HCT116 (cell line): ENCODE measurements around the gene CSF2RB. TPM values are rescaled to one million over a fixed set of nuclear protein-coding genes. Genes with fewer than 3 reads are reported as not detected.
A peak's percentile ranks its signal among the peaks of the same experiment; 100 is the strongest.

Experiments
- ATAC-seq: fragments of 200-7000 bp; cut with Tn5 transposase; 2 replicates; pipeline ENCODE4 v1.9.1; 2020; ENCODE audit warnings: mild to moderate bottlenecking, moderate library complexity
- BruUV-seq: library from RNA; stranded (reverse); fragments of 400-500 nt; replicated peaks from 2 replicates; lab custom pipeline; 2021; lab: Mats Ljungman, UMichigan
- CTCF ChIA-PET: fragments of 300-600 bp; sonication (Branson Sonifier 250); formaldehyde crosslinking; loops from one replicate; lab custom pipeline; 2021; ENCODE audit warnings: antibody characterized with exemption; lab: Charles Lee
- POLR2A ChIA-PET: fragments of 300-600, 350-600 bp; sonication (Branson Sonifier 250); formaldehyde crosslinking; loops from one replicate; lab custom pipeline; 2021; ENCODE audit warnings: antibody characterized with exemption; lab: Charles Lee
- RAD21 ChIA-PET, 2 experiments: fragments of 300-600 bp; sonication (Branson Sonifier 250); formaldehyde crosslinking; loops; one replicate each; lab custom pipeline; 2023; ENCODE audit warnings: low total read pairs in 2 of 2; ENCODE audit not compliant: uncharacterized antibody in 2 of 2, unreplicated experiment in 2 of 2, low non-redundant PET in 1 of 2; lab: Charles Lee
- DNase-seq: peaks from one replicate; pipeline ENCODE4 v3.0.0-alpha.2; 2010; ENCODE audit warnings: low read depth, low spot score
- H2AFZ ChIP-seq: fragments of 200-600 bp; shearing (Covaris generic), sonication (generic); 2 replicates; pipeline ENCODE4 v1.6.1; 2017; ENCODE audit warnings: low read depth, mixed run types, mixed read lengths, antibody characterized with exemption, low read length; ENCODE audit not compliant: poor library complexity, severe bottlenecking
- H3K27ac ChIP-seq: 2 replicates; pipeline ENCODE4 v1.5.1; 2012; ENCODE audit warnings: low read depth, low read length
- H3K27me3 ChIP-seq: fragments of 200-600 bp; sonication (generic); 2 replicates; pipeline ENCODE4 v1.6.1; 2016; ENCODE audit warnings: mixed run types, low read length, mixed read lengths; ENCODE audit not compliant: insufficient read depth
- H3K36me3 ChIP-seq, 2 experiments: fragments of 200-500 bp in 1 of 2; fragments of 200-600 bp in 1 of 2; sonication (Bioruptor generic) in 1 of 2; sonication (generic) in 1 of 2; 2 replicates each; pipeline versions ENCODE4 v1.5.1 to v1.6.1; 2014 to 2016; ENCODE audit warnings: low read length in 2 of 2, inconsistent platforms in 1 of 2, mixed read lengths in 1 of 2, mixed run types in 1 of 2; ENCODE audit not compliant: insufficient read depth in 2 of 2, control insufficient read depth in 1 of 2
- H3K4me1 ChIP-seq, 2 experiments: fragments of 200-600 bp in 1 of 2; sonication (generic) in 1 of 2; 2 replicates each; pipeline versions ENCODE4 v1.5.1 to v1.6.1; 2012 to 2017; ENCODE audit warnings: low read length in 2 of 2, inconsistent platforms in 1 of 2, mild to moderate bottlenecking in 1 of 2, mixed read lengths in 1 of 2, mixed run types in 1 of 2, moderate library complexity in 1 of 2; ENCODE audit not compliant: insufficient read depth in 2 of 2, control insufficient read depth in 1 of 2
- H3K4me2 ChIP-seq: fragments of 200-600 bp; sonication (generic); 2 replicates; pipeline ENCODE4 v1.6.1; 2017; ENCODE audit warnings: mixed run types, low read length, mixed read lengths
- H3K4me3 ChIP-seq, 2 experiments: fragments of 200-600 bp in 1 of 2; sonication (generic) in 1 of 2; replicated peaks in 1 of 2; 2 replicates each; pipeline ENCODE4 v1.5.1; 2011 to 2016; ENCODE audit warnings: low read length in 2 of 2, control low read depth in 1 of 2, low read depth in 1 of 2, mild to moderate bottlenecking in 1 of 2, mixed read lengths in 1 of 2, mixed run types in 1 of 2
- H3K79me2 ChIP-seq: fragments of 200-600 bp; sonication (generic); 2 replicates; pipeline ENCODE4 v1.6.1; 2017; ENCODE audit warnings: mild to moderate bottlenecking, mixed run types, low read length, moderate library complexity, mixed read lengths; ENCODE audit not compliant: insufficient read depth
- H3K9ac ChIP-seq: fragments of 200-600 bp; sonication (generic); 2 replicates; pipeline ENCODE4 v1.6.1; 2016; ENCODE audit warnings: low read length, mixed read lengths
- H3K9me2 ChIP-seq: fragments of 200-600 bp; sonication (generic), shearing (Covaris generic); 2 replicates; pipeline ENCODE4 v1.6.1; 2017; ENCODE audit warnings: mixed run types, mild to moderate bottlenecking, moderate library complexity; ENCODE audit not compliant: insufficient read depth
- H3K9me3 ChIP-seq, 2 experiments: fragments of 200-500 bp in 1 of 2; fragments of 200-600 bp in 1 of 2; sonication (Bioruptor generic) in 1 of 2; sonication (generic) in 1 of 2; 2 replicates each; pipeline ENCODE4 v1.6.1; 2014 to 2017; ENCODE audit warnings: low read length in 2 of 2, mixed read lengths in 2 of 2, inconsistent platforms in 1 of 2, low read depth in 1 of 2, mild to moderate bottlenecking in 1 of 2, mixed run types in 1 of 2, moderate library complexity in 1 of 2; ENCODE audit not compliant: control insufficient read depth in 1 of 2, insufficient read depth in 1 of 2
- H4K20me1 ChIP-seq: fragments of 200-600 bp; sonication (generic), shearing (Covaris generic); 2 replicates; pipeline ENCODE4 v1.6.1; 2017; ENCODE audit warnings: mixed run types, mild to moderate bottlenecking, moderate library complexity; ENCODE audit not compliant: insufficient read depth
- CEBPB ChIP-seq: IDR thresholded peaks from 2 replicates; pipeline ENCODE4 v1.6.1; 2012; ENCODE audit warnings: low read depth
- ELF1 ChIP-seq: IDR thresholded peaks from 2 replicates; pipeline ENCODE4 v1.6.1; 2012; ENCODE audit warnings: low read depth, borderline replicate concordance
- EZH2phosphoT487 ChIP-seq: fragments of 200-600 bp; IDR thresholded peaks from 2 replicates; pipeline ENCODE4 v1.6.1; 2018; ENCODE audit warnings: antibody characterized with exemption, borderline replicate concordance
- SP1 ChIP-seq: IDR thresholded peaks from 2 replicates; pipeline ENCODE4 v1.6.1; 2012; ENCODE audit warnings: low read depth
- TCF7L2 ChIP-seq: IDR thresholded peaks from 2 replicates; pipeline ENCODE4 v1.7.0; 2011; ENCODE audit warnings: borderline replicate concordance, inconsistent platforms; ENCODE audit not compliant: insufficient read depth, insufficient read length; ENCODE audit errors: extremely low read depth
- YY1 ChIP-seq: IDR thresholded peaks from 2 replicates; pipeline ENCODE4 v1.6.1; 2011; ENCODE audit warnings: low read length, low read depth, moderate library complexity, mild to moderate bottlenecking; ENCODE audit not compliant: insufficient replicate concordance; ENCODE audit errors: extremely low read depth
- ZFX ChIP-seq: fragments of 450-650 bp; IDR thresholded peaks from 2 replicates; pipeline ENCODE4 v1.6.1; 2017
- intact Hi-C: fragments of 100-400 bp; cut with micrococcal nuclease; formaldehyde crosslinking; loops from 2 replicates; pipeline ENCODE4 v1.10.0; 2022
- total RNA-seq: library from RNA; stranded (reverse); gene quantifications from one replicate; pipeline ENCODE4 v1.2.1, GENCODE V29; 2021; ENCODE audit not compliant: unreplicated experiment
- TF ChIP-seq, protein P1 (sequence below): IDR thresholded peaks from 2 replicates; pipeline ENCODE4 v1.6.1; 2012
- TF ChIP-seq, protein P2 (sequence below): IDR thresholded peaks from 2 replicates; pipeline ENCODE4 v1.6.1; 2011; ENCODE audit warnings: mild to moderate bottlenecking, low read length, moderate library complexity; ENCODE audit not compliant: insufficient replicate concordance; ENCODE audit errors: extremely low read depth
- TF ChIP-seq, protein P3 (sequence below): IDR thresholded peaks from 2 replicates; pipeline ENCODE4 v1.6.1; 2012; ENCODE audit warnings: low read depth
- TF ChIP-seq, protein P4 (sequence below): IDR thresholded peaks from 2 replicates; pipeline ENCODE4 v1.6.1; 2012

The CSF2RB gene
- total RNA-seq, 1 experiment from 2014 or later: 0.10 TPM

DNA sequence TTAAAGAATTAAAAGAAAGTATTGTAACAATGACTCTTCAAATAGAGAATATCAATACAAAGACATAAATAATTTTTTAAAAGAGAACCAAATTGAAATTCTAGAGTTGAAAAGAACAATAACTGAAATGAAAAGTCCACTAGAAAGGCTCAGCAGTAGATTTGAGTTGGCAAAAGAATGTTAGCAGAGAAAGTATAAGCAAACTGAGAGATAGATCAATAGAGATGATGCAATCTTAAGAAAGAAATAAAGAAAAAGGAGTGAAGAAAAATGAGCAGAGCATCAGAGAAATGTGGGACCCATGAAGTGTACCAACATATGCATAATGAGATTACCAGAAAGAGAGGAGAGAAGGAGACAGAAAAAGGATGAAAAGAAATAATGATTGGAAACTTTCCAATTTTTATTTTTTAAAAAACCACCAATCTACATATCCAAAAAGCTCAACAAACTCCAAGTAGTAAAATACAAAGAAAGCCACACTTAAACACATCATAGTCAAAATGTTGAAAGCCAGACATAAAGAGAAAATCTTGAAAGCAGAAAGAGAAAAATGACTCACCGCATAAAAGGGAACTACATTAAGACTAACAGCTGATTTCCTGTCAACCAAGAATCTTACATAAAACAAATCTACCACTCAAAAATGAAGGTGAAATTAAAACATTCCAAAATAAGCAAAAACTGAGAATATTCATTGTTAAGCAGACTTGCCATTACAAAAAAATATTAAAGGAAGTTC, 31.8 kb upstream of the CSF2RB start:
- H3K9me3 ChIP-seq: no peaks in the 10 kb centered on the region
- CTCF ChIA-PET: no interaction called here

DNA sequence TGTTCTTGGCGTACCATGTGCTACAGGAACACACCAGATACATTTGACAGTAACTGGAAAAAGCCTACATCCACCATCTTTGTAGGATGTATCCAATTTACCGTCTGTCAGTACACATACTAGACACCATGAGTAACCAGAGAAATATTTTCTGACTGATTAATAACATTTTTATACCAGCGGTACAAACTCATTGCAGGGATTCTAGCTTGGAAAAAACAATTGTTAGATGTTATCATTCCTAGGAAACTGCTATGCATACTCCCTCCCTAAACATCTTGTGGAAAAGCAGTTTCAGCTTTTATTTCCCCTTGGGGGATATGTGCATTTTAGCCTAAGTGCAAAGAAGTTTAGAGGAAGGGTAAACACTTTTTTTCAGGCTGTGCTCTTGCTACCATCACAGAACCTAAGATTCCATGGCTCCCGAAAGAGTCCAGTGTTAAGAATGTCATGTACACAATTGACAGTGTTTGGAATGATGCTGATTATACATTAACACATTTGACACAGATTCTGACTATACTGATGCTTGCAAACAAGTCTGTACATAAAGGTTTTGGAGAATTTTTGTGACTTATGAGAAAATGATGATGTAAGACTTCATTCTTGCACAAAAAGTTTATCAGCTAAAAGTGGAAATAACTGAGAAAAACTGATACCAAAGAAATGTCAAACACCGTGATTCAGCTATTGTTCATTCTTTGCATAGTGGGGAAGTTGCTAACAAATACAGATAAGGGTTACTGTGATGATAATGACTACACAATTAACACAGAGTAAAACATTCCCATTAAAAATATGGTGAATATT, 28.9 kb upstream of the CSF2RB start:
- H3K4me2 ChIP-seq: no peak overlapping the region
- CTCF ChIA-PET: no interaction called here
- TF ChIP-seq YY1 (no peak), ELF1 (no peak), ZFX (no peak), TCF7L2 (no peak), EZH2phosphoT487 (no peak), SP1 (no peak)
- TF ChIP-seq, protein P1, sequence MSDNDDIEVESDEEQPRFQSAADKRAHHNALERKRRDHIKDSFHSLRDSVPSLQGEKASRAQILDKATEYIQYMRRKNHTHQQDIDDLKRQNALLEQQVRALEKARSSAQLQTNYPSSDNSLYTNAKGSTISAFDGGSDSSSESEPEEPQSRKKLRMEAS: no peak
- TF ChIP-seq, protein P2, sequence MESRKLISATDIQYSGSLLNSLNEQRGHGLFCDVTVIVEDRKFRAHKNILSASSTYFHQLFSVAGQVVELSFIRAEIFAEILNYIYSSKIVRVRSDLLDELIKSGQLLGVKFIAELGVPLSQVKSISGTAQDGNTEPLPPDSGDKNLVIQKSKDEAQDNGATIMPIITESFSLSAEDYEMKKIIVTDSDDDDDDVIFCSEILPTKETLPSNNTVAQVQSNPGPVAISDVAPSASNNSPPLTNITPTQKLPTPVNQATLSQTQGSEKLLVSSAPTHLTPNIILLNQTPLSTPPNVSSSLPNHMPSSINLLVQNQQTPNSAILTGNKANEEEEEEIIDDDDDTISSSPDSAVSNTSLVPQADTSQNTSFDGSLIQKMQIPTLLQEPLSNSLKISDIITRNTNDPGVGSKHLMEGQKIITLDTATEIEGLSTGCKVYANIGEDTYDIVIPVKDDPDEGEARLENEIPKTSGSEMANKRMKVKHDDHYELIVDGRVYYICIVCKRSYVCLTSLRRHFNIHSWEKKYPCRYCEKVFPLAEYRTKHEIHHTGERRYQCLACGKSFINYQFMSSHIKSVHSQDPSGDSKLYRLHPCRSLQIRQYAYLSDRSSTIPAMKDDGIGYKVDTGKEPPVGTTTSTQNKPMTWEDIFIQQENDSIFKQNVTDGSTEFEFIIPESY: no peak
- TF ChIP-seq, protein P3, sequence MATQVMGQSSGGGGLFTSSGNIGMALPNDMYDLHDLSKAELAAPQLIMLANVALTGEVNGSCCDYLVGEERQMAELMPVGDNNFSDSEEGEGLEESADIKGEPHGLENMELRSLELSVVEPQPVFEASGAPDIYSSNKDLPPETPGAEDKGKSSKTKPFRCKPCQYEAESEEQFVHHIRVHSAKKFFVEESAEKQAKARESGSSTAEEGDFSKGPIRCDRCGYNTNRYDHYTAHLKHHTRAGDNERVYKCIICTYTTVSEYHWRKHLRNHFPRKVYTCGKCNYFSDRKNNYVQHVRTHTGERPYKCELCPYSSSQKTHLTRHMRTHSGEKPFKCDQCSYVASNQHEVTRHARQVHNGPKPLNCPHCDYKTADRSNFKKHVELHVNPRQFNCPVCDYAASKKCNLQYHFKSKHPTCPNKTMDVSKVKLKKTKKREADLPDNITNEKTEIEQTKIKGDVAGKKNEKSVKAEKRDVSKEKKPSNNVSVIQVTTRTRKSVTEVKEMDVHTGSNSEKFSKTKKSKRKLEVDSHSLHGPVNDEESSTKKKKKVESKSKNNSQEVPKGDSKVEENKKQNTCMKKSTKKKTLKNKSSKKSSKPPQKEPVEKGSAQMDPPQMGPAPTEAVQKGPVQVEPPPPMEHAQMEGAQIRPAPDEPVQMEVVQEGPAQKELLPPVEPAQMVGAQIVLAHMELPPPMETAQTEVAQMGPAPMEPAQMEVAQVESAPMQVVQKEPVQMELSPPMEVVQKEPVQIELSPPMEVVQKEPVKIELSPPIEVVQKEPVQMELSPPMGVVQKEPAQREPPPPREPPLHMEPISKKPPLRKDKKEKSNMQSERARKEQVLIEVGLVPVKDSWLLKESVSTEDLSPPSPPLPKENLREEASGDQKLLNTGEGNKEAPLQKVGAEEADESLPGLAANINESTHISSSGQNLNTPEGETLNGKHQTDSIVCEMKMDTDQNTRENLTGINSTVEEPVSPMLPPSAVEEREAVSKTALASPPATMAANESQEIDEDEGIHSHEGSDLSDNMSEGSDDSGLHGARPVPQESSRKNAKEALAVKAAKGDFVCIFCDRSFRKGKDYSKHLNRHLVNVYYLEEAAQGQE: no peak
- TF ChIP-seq, protein P4, sequence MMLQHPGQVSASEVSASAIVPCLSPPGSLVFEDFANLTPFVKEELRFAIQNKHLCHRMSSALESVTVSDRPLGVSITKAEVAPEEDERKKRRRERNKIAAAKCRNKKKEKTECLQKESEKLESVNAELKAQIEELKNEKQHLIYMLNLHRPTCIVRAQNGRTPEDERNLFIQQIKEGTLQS: no peak

More for the DNA sequence above, 31.8 kb upstream of the CSF2RB start:
- no peak overlapping the region for H3K9ac ChIP-seq
- DNase-seq (no peak), ATAC-seq (no peak)
- H2AFZ ChIP-seq: no peak overlapping the region
- H3K9me2 ChIP-seq: no peaks in the 10 kb centered on the region
- no peaks in the 10 kb centered on the region for H4K20me1 ChIP-seq
- no peak for TF ChIP-seq TCF7L2
- peak; percentile 54; the same call in 1 of the 2 replicates for TF ChIP-seq CEBPB
- H3K36me3 ChIP-seq: no peaks in the 10 kb centered on the region
- peaks cover 5% of the 10 kb centered on the region; the same call in 1 of the 2 replicates for H3K27me3 ChIP-seq
- H3K4me1 ChIP-seq: no peaks in the 10 kb centered on the region
- no peak overlapping the region for H3K27ac ChIP-seq
- intact Hi-C loops: no loop called here
- no peak overlapping the region for H3K4me2 ChIP-seq
- ChIA-PET POLR2A (no interaction called here), RAD21 (no interaction called here)
- BruUV-seq: no TSS peak
- no peaks in the 10 kb centered on the region for H3K79me2 ChIP-seq
- no peak overlapping the region for H3K4me3 ChIP-seq

More for the DNA sequence above, 28.9 kb upstream of the CSF2RB start:
- no peaks in the 10 kb centered on the region for H3K36me3 ChIP-seq
- no peak overlapping the region for H3K27ac ChIP-seq
- H3K4me1 ChIP-seq: no peaks in the 10 kb centered on the region
- DNase-seq (no peak), ATAC-seq (no peak)
- ChIA-PET POLR2A (no interaction called here), RAD21 (no interaction called here)
- no peaks in the 10 kb centered on the region for H3K9me3 ChIP-seq
- intact Hi-C loops: no loop called here
- no TSS peak for BruUV-seq
- no peaks in the 10 kb centered on the region for H4K20me1 ChIP-seq
- peaks cover 5% of the 10 kb centered on the region; the same call in 1 of the 2 replicates for H3K27me3 ChIP-seq
- no peak overlapping the region for H3K4me3 ChIP-seq
- H3K9ac ChIP-seq: no peak overlapping the region
- no peaks in the 10 kb centered on the region for H3K9me2 ChIP-seq
- H3K79me2 ChIP-seq: no peaks in the 10 kb centered on the region
- H2AFZ ChIP-seq: no peak overlapping the region
